ENCODE results near the gene ADGRL1.
A peak's percentile ranks its signal among the peaks of the same experiment; 100 is the strongest.

ADGRL1 gene

GRCh38 chr19:14119644-14120496 lies 86.1 kb downstream of the ADGRL1 start:
- Histone ChIP-seq H3K14ac (ENCODE audit: low read length) (no peak overlapping the region), H3K23ac (ENCODE audit: low read depth, low read length, poor library complexity) (no peak overlapping the region), H2BK120ac (ENCODE audit: low read depth, low read length) (no peak overlapping the region), H3K79me1 (ENCODE audit: low read depth, low read length) (no peaks in the 10 kb centered on the region), H2BK12ac (ENCODE audit: low read length) (no peak overlapping the region), H3K4ac (ENCODE audit: low read length) (no peak overlapping the region), H3K18ac (ENCODE audit: low read length) (no peak overlapping the region), H2BK15ac (ENCODE audit: low read length) (no peak overlapping the region), H3K27me3 (ENCODE audit: control insufficient read depth in 3 of 3, insufficient read depth in 3 of 3, low read depth in 1 of 3, low read length in 3 of 3) (no peaks in the 10 kb centered on the region), H2AFZ (ENCODE audit: low read length) (no peak overlapping the region), H4K91ac (ENCODE audit: low read depth, low read length, poor library complexity) (no peak overlapping the region), H2AK5ac (ENCODE audit: low read depth, low read length) (peak overlapping the region; percentile 25), H3K9me3 (replicated peaks in 1 of 2; ENCODE audit: control insufficient read depth in 2 of 2, insufficient read depth in 1 of 2, low read depth in 1 of 2, low read length in 2 of 2) (no peaks in the 10 kb centered on the region), H4K8ac (ENCODE audit: low read depth, low read length) (no peak overlapping the region), H3K36me3 (replicated peaks in 1 of 2; ENCODE audit: control insufficient read depth in 2 of 2, insufficient read depth in 2 of 2, low read length in 2 of 2) (peaks cover 17 to 49% of the 10 kb centered on the region in 2 donors), H2BK5ac (ENCODE audit: low read length) (peak overlapping the region; percentile 33), H3K4me2 (ENCODE audit: insufficient read depth, low read length, poor library complexity, severe bottlenecking) (no peak overlapping the region), H3K4me3 (ENCODE audit: low read length in 2 of 2) (no peak overlapping the region), H3K4me1 (ENCODE audit: control insufficient read depth in 2 of 2, insufficient read depth in 1 of 2, low read depth in 1 of 2, low read length in 2 of 2) (peaks cover 12 to 25% of the 10 kb centered on the region in 2 donors), H3K27ac (replicated peaks; ENCODE audit: low read length) (no peak overlapping the region), H3K9ac (ENCODE audit: low read depth, low read length, poor library complexity) (peak overlapping the region; percentile 22)
- WGBS, 2 donors (ENCODE audit: extremely low coverage in 2 of 2, insufficient read length in 2 of 2, insufficient replicate concordance in 1 of 2) = no CpG with 5 or more reads among the region's 7 CpGs
- no peak for DNase-seq (ENCODE audit: low spot score)

GRCh38 chr19:14119146-14119545 lies 86.8 kb downstream of the ADGRL1 start:
- Histone ChIP-seq H3K4me2 (ENCODE audit: insufficient read depth, low read length, poor library complexity, severe bottlenecking) (no peak overlapping the region), H3K36me3 (replicated peaks in 1 of 2; ENCODE audit: control insufficient read depth in 2 of 2, insufficient read depth in 2 of 2, low read length in 2 of 2) (peaks cover 12 to 41% of the 10 kb centered on the region in 2 donors), H3K4me3 (ENCODE audit: low read length in 2 of 2) (peak overlapping the region in 1 of 2 donors; percentile 82), H3K18ac (ENCODE audit: low read length) (no peak overlapping the region), H3K4ac (ENCODE audit: low read length) (no peak overlapping the region), H2BK120ac (ENCODE audit: low read depth, low read length) (no peak overlapping the region), H2BK5ac (ENCODE audit: low read length) (no peak overlapping the region), H3K14ac (ENCODE audit: low read length) (no peak overlapping the region), H2AK5ac (ENCODE audit: low read depth, low read length) (no peak overlapping the region), H3K9me3 (replicated peaks in 1 of 2; ENCODE audit: control insufficient read depth in 2 of 2, insufficient read depth in 1 of 2, low read depth in 1 of 2, low read length in 2 of 2) (no peaks in the 10 kb centered on the region), H3K79me1 (ENCODE audit: low read depth, low read length) (no peaks in the 10 kb centered on the region), H3K4me1 (ENCODE audit: control insufficient read depth in 2 of 2, insufficient read depth in 1 of 2, low read depth in 1 of 2, low read length in 2 of 2) (peaks cover 12 to 25% of the 10 kb centered on the region in 2 donors), H3K9ac (ENCODE audit: low read depth, low read length, poor library complexity) (peak overlapping the region; percentile 92), H2BK12ac (ENCODE audit: low read length) (no peak overlapping the region), H3K27ac (replicated peaks; ENCODE audit: low read length) (peak overlapping the region; percentile 95), H4K8ac (ENCODE audit: low read depth, low read length) (no peak overlapping the region), H3K23ac (ENCODE audit: low read depth, low read length, poor library complexity) (no peak overlapping the region), H3K27me3 (ENCODE audit: control insufficient read depth in 3 of 3, insufficient read depth in 3 of 3, low read depth in 1 of 3, low read length in 3 of 3) (no peaks in the 10 kb centered on the region), H4K91ac (ENCODE audit: low read depth, low read length, poor library complexity) (no peak overlapping the region), H2AFZ (ENCODE audit: low read length) (no peak overlapping the region), H2BK15ac (ENCODE audit: low read length) (no peak overlapping the region)
- WGBS, 2 donors (ENCODE audit: extremely low coverage in 2 of 2, insufficient read length in 2 of 2, insufficient replicate concordance in 1 of 2) = no CpG with 5 or more reads among the region's 3 CpGs
- DNase-seq (ENCODE audit: low spot score) = no peak

DNA sequence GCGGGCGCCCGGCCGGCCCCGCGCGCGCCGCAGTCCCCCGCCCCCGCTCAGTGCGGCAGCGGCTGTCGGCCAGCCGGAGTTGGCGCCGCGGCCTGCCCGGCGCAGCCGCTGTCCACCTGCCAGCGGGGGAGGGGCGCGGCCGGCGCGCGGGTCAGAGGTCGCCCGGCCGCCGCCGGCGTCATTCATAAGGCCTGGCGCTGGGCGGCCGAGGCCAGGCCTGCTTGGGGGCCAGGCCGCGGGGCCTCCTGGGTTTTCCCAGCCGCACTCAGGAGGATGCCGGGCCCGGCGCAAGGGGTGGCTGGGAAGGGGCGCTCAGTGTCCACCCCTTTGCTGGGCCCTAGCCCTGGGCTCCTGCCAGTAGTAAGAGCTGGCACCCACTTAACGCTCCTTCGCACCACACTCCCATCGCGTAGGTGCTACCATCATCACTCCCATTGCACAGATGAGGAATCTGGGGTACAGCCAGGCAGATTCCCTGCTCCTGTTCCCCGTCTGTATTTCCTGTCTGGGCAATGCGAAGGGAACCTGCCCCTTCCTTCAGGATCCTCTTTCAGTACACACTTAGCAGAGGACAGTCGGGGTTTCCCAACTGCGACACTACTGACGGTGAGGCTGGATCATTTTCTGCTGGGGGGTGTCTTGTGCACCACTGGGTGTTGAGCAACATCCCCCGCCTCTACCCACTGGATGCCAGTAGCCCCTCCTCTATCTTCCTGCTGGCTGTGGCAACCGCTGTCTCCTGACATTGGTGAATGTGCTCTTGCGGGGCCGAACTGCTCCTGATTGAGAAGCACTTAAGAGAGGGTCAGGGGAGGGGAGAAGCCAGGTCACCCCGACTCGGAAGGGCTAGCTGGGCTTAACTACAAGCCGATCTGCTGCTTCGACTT lies 87.6 kb downstream of the ADGRL1 start:
- H4K8ac ChIP-seq (ENCODE audit: low read depth, low read length) = peak overlapping the region; percentile 89
- no peak overlapping the region for H2BK15ac ChIP-seq (ENCODE audit: low read length)
- peak overlapping the region; percentile 39 for H2BK120ac ChIP-seq (ENCODE audit: low read depth, low read length)
- peak overlapping the region; percentile 92 for H3K9ac ChIP-seq (ENCODE audit: low read depth, low read length, poor library complexity)
- peak overlapping the region; percentile 95 for H3K18ac ChIP-seq (ENCODE audit: low read length)
- peak overlapping the region; percentile 99 for H2AK5ac ChIP-seq (ENCODE audit: low read depth, low read length)
- peaks cover 12 to 28% of the 10 kb centered on the region in 2 donors for H3K4me1 ChIP-seq (ENCODE audit: control insufficient read depth in 2 of 2, insufficient read depth in 1 of 2, low read depth in 1 of 2, low read length in 2 of 2)
- peaks cover 10 to 37% of the 10 kb centered on the region in 2 donors for H3K36me3 ChIP-seq (replicated peaks in 1 of 2; ENCODE audit: control insufficient read depth in 2 of 2, insufficient read depth in 2 of 2, low read length in 2 of 2)
- H3K79me1 ChIP-seq (ENCODE audit: low read depth, low read length) = no peaks in the 10 kb centered on the region
- peak; percentile 81 for DNase-seq (ENCODE audit: low spot score)
- H3K23ac ChIP-seq (ENCODE audit: low read depth, low read length, poor library complexity) = peak overlapping the region; percentile 83
- peak overlapping the region; percentile 30 for H2BK12ac ChIP-seq (ENCODE audit: low read length)
- H3K4me2 ChIP-seq (ENCODE audit: insufficient read depth, low read length, poor library complexity, severe bottlenecking) = peak overlapping the region; percentile 92
- H3K4ac ChIP-seq (ENCODE audit: low read length) = peak overlapping the region; percentile 81
- peak overlapping the region; percentile 82 for H3K4me3 ChIP-seq (ENCODE audit: low read length in 2 of 2)
- H4K91ac ChIP-seq (ENCODE audit: low read depth, low read length, poor library complexity) = peak overlapping the region; percentile 56
- H3K27ac ChIP-seq (replicated peaks; ENCODE audit: low read length) = peak overlapping the region; percentile 95
- peak overlapping the region; percentile 92 for H2AFZ ChIP-seq (ENCODE audit: low read length)
- H3K27me3 ChIP-seq (ENCODE audit: control insufficient read depth in 3 of 3, insufficient read depth in 3 of 3, low read depth in 1 of 3, low read length in 3 of 3) = no peaks in the 10 kb centered on the region
- peak overlapping the region; percentile 90 for H3K14ac ChIP-seq (ENCODE audit: low read length)
- no CpG with 5 or more reads among the region's 61 CpGs for WGBS, 2 donors (ENCODE audit: extremely low coverage in 2 of 2, insufficient read length in 2 of 2, insufficient replicate concordance in 1 of 2)
- peak overlapping the region; percentile 94 for H2BK5ac ChIP-seq (ENCODE audit: low read length)
- no peaks in the 10 kb centered on the region for H3K9me3 ChIP-seq (replicated peaks in 1 of 2; ENCODE audit: control insufficient read depth in 2 of 2, insufficient read depth in 1 of 2, low read depth in 1 of 2, low read length in 2 of 2)
